Astrocyte (in vitro differentiated cells and primary cell): ENCODE results near the gene GPC5. TPM values are rescaled to one million over a fixed set of nuclear protein-coding genes. Genes with fewer than 3 reads are reported as not detected.

Source experiments
- DNase-seq: peaks from one replicate; pipeline ENCODE4 v3.0.0-alpha.2; 2010; ENCODE audit warnings: low read depth
- FAIRE-seq: peaks from 2 replicates; lab custom pipeline; 2011; peaks lifted over from hg19 to GRCh38; lab: Jason Lieb, UNC
- H2AFZ ChIP-seq: 2 replicates; pipeline ENCODE4 v1.6.0; 2012; ENCODE audit warnings: low read depth, low read length, inconsistent platforms
- H3K27ac ChIP-seq: 2 replicates; pipeline ENCODE4 v1.5.1; 2011; ENCODE audit warnings: low read depth, low read length, inconsistent platforms
- H3K27me3 ChIP-seq: 2 replicates; pipeline ENCODE4 v1.6.0; 2011; ENCODE audit warnings: low read length, inconsistent platforms; ENCODE audit not compliant: insufficient read depth
- H3K36me3 ChIP-seq: 2 replicates; pipeline ENCODE4 v1.5.1; 2011; ENCODE audit warnings: low read length, inconsistent platforms; ENCODE audit not compliant: insufficient read depth
- H3K4me1 ChIP-seq: 2 replicates; pipeline ENCODE4 v1.5.1; 2011; ENCODE audit warnings: low read length, inconsistent platforms; ENCODE audit not compliant: insufficient read depth
- H3K4me2 ChIP-seq: 2 replicates; pipeline ENCODE4 v1.6.0; 2012; ENCODE audit warnings: low read length, inconsistent platforms
- H3K4me3 ChIP-seq: 2 replicates; pipeline ENCODE4 v1.5.1; 2011; ENCODE audit warnings: low read depth, mild to moderate bottlenecking, low read length, inconsistent platforms; ENCODE audit not compliant: insufficient read depth
- H3K79me2 ChIP-seq: 2 replicates; pipeline ENCODE4 v1.6.0; 2012; ENCODE audit warnings: mild to moderate bottlenecking, low read length, inconsistent platforms; ENCODE audit not compliant: insufficient read depth
- H3K9ac ChIP-seq: 2 replicates; pipeline ENCODE4 v1.6.0; 2012; ENCODE audit warnings: mild to moderate bottlenecking, low read length, inconsistent platforms
- H3K9me3 ChIP-seq: 2 replicates; pipeline ENCODE4 v1.5.1; 2012; ENCODE audit warnings: low read depth, mild to moderate bottlenecking, low read length, inconsistent platforms; ENCODE audit not compliant: insufficient read depth
- H4K20me1 ChIP-seq: 2 replicates; pipeline ENCODE4 v1.6.0; 2012; ENCODE audit warnings: low read length, inconsistent platforms; ENCODE audit not compliant: insufficient read depth
- H3K27ac Mint-ChIP-seq: one replicate; pipeline ENCODE4 v1.8.0; 2021; ENCODE audit warnings: mild to moderate bottlenecking, mixed read lengths; ENCODE audit not compliant: unreplicated experiment
- H3K27me3 Mint-ChIP-seq: one replicate; pipeline ENCODE4 v1.8.0; 2021; ENCODE audit warnings: low read depth, mixed read lengths; ENCODE audit not compliant: unreplicated experiment
- H3K36me3 Mint-ChIP-seq: one replicate; pipeline ENCODE4 v1.8.0; 2021; ENCODE audit warnings: low read depth, mixed read lengths; ENCODE audit not compliant: unreplicated experiment
- H3K4me1 Mint-ChIP-seq: one replicate; pipeline ENCODE4 v1.8.0; 2021; ENCODE audit warnings: low read depth, mixed read lengths; ENCODE audit not compliant: unreplicated experiment
- H3K4me3 Mint-ChIP-seq: one replicate; pipeline ENCODE4 v1.8.0; 2021; ENCODE audit warnings: mild to moderate bottlenecking, moderate library complexity, mixed read lengths; ENCODE audit not compliant: unreplicated experiment
- H3K9me3 Mint-ChIP-seq: one replicate; pipeline ENCODE4 v1.8.0; 2021; ENCODE audit warnings: mild to moderate bottlenecking, mixed read lengths; ENCODE audit not compliant: unreplicated experiment
- CTCF ChIP-seq: IDR thresholded peaks from 2 replicates; pipeline ENCODE4 v1.5.1; 2011; ENCODE audit warnings: low read depth, mild to moderate bottlenecking, inconsistent platforms, low read length, moderate library complexity; ENCODE audit not compliant: insufficient read depth
- EZH2 ChIP-seq: IDR thresholded peaks from 2 replicates; pipeline ENCODE4 v1.6.1; 2012; ENCODE audit warnings: mild to moderate bottlenecking, low read length, inconsistent platforms; ENCODE audit not compliant: insufficient read depth
- total RNA-seq: library from RNA; stranded (reverse); gene quantifications from 2 replicates; pipeline ENCODE4 v1.2.1, GENCODE V29; 2021

Gene GPC5
- total RNA-seq, 1 donor from 2014 or later, result 1.1 TPM

GRCh38 chr13:91647361-91647990 lies 249.1 kb downstream of the GPC5 start:
- H3K9me3 ChIP-seq, result no peaks in the 10 kb centered on the region
- no peak overlapping the region for H3K27ac ChIP-seq
- no peak overlapping the region for H3K4me3 ChIP-seq
- H3K4me1 ChIP-seq, result no peaks in the 10 kb centered on the region
- Mint-ChIP-seq H3K4me3 (no peak overlapping the region), H3K27me3 (no peaks in the 10 kb centered on the region), H3K4me1 (peaks cover 3% of the 10 kb centered on the region), H3K27ac (no peak overlapping the region), H3K36me3 (no peaks in the 10 kb centered on the region), H3K9me3 (no peaks in the 10 kb centered on the region)
- TF ChIP-seq CTCF (peak; percentile 58), EZH2 (no peak)
- no peaks in the 10 kb centered on the region for H3K36me3 ChIP-seq
- no peak overlapping the region for H3K4me2 ChIP-seq
- DNase-seq (peak; percentile 36), FAIRE-seq (no peak)
- H4K20me1 ChIP-seq, result no peaks in the 10 kb centered on the region
- H3K9ac ChIP-seq, result no peak overlapping the region
- H3K27me3 ChIP-seq, result no peaks in the 10 kb centered on the region
- H3K79me2 ChIP-seq, result no peaks in the 10 kb centered on the region
- peak overlapping the region; percentile 33 for H2AFZ ChIP-seq

- Mint-ChIP-seq H3K4me1 (peaks cover 3% of the 10 kb centered on the region), H3K27ac (no peak overlapping the region), H3K9me3 (no peaks in the 10 kb centered on the region), H3K27me3 (no peaks in the 10 kb centered on the region), H3K36me3 (no peaks in the 10 kb centered on the region), H3K4me3 (no peak overlapping the region)
- H3K9ac ChIP-seq, result no peak overlapping the region
- H3K36me3 ChIP-seq, result no peaks in the 10 kb centered on the region
- H3K27me3 ChIP-seq, result no peaks in the 10 kb centered on the region
- DNase-seq (no peak), FAIRE-seq (no peak)
- H3K9me3 ChIP-seq, result no peaks in the 10 kb centered on the region
- no peaks in the 10 kb centered on the region for H3K4me1 ChIP-seq
- H3K27ac ChIP-seq, result no peak overlapping the region
- H3K79me2 ChIP-seq, result no peaks in the 10 kb centered on the region
- no peak overlapping the region for H3K4me2 ChIP-seq
- TF ChIP-seq EZH2 (no peak), CTCF (no peak)
- no peak overlapping the region for H3K4me3 ChIP-seq
- no peak overlapping the region for H2AFZ ChIP-seq
- no peaks in the 10 kb centered on the region for H4K20me1 ChIP-seq
Observed at GRCh38 chr13:91648012-91648411, 249.6 kb downstream of the GPC5 start.

GRCh38 chr13:91649456-91649855 lies 251.0 kb downstream of the GPC5 start:
- Mint-ChIP-seq H3K4me3 (no peak overlapping the region), H3K9me3 (no peaks in the 10 kb centered on the region), H3K27me3 (no peaks in the 10 kb centered on the region), H3K27ac (no peak overlapping the region), H3K4me1 (peaks cover 3% of the 10 kb centered on the region), H3K36me3 (no peaks in the 10 kb centered on the region)
- no peaks in the 10 kb centered on the region for H3K4me1 ChIP-seq
- no peaks in the 10 kb centered on the region for H3K9me3 ChIP-seq
- no peak overlapping the region for H3K27ac ChIP-seq
- H2AFZ ChIP-seq, result no peak overlapping the region
- no peaks in the 10 kb centered on the region for H3K79me2 ChIP-seq
- no peak overlapping the region for H3K4me2 ChIP-seq
- H3K4me3 ChIP-seq, result no peak overlapping the region
- no peaks in the 10 kb centered on the region for H3K36me3 ChIP-seq
- H3K27me3 ChIP-seq, result no peaks in the 10 kb centered on the region
- FAIRE-seq (no peak), DNase-seq (no peak)
- H3K9ac ChIP-seq, result no peak overlapping the region
- no peaks in the 10 kb centered on the region for H4K20me1 ChIP-seq
- no peak for TF ChIP-seq CTCF
- no peak for TF ChIP-seq EZH2
